GM21390 (cell line): ENCODE data around the gene C19orf12.
A peak's percentile ranks its signal among the peaks of the same experiment; 100 is the strongest.

Experiments
- ATAC-seq: cut with Tn5 transposase; IDR thresholded peaks from one replicate; pipeline ENCODE4 v1.9.1; 2021; ENCODE audit not compliant: unreplicated experiment

Gene C19orf12

GRCh38 chr19:29697523-29698261, 17.4 kb downstream of the C19orf12 start:
- no peak for ATAC-seq

GRCh38 chr19:29696565-29696846, 18.6 kb downstream of the C19orf12 start:
- no peak for ATAC-seq

DNA sequence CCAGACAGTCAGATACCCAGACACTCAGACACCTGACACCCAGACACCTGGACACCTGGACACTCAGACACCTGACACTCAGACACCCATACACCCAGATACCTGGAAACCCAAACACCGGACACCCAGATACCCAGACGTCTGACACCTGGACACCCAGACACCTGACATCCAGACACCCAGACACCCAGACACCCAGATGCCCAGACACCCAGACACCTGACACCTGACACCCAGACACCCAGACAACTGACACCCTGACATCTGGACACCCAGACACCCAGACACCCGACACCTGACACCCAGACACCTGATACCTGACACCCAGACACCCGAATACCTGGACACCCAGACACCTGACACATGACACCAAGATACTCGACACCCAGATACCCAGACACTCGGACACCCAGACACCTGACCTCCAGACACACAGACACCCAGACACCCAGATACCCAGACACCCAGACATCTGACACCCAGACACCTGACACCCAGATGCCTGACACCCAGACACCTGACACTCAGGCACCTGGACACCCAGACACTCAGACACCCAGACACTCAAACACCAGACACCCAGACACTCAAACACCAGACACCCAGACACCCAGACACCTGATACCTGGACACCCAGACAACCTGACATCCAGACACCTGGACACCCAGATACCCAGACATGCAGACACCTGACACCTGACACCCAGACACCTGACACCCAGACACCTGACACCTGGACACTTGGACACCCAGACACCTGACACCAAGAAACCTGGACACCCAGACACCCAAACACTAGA, 19.1 kb downstream of the C19orf12 start:
- ATAC-seq, result no peak

DNA sequence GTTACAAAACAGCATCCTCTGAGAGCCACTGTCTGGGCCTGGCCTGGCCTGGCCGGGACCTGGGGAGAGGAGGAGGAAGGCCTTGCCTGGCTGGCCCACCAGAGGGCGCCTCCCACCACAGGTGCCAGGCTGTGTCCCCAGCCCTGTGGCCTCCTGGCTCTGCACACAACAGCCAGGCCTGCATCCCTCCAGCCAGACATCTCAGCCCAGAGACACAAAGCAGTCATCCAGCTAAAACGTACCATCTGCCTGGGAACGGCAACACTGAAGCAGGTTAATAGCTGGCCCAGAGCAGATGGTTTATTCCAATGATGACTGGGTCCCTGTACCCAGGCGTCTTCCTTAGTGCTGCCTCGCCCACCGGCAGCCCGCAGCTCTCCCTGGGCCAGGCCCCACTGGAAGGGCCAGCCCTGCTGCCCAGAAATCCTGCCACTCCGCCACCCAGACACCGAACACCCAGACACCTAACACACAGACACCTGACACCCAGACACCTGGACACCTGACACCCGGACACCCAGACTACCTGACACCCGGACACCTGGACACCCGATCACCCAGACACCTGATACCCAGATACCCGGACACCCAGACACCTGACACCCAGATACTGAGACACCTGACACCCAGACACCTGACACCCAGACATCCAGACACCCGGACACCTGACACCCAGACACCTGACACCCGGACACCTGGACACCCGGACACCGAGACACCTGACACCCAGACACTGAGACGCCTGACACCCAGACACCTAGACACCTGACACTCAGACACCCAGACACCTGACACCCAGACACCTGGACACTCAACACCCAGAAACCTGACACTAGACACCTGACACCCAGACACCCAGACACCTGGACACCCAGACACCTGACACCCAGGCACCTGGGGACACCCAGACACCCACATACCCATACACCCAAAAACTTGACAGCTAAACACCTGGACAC, 20.1 kb downstream of the C19orf12 start:
- ATAC-seq, result peak; percentile 89

DNA sequence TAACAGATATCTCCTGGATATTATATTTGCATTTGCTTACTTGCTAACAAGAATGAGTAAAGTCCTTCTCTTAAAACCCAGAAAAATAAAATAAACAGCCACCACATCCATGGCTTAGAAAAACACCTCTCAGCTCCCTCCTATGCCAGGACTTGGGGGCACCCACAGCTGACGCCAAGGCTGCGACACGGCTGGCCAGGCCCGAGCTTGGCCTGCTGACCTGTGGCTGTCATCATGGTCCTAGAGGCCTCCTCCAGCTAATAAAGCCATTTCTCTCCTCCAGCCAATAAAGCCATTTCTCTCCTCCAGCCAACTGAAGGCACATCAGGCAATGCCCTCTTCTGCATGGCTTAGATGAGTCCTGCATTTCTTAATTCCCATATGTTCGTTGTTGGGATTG, 20.9 kb downstream of the C19orf12 start:
- no peak for ATAC-seq

- ATAC-seq, result no peak
These were observed 24.2 kb downstream of the C19orf12 start for GRCh38 chr19:29690842-29691241.

GRCh38 chr19:29687897-29688728, 26.9 kb downstream of the C19orf12 start:
- no peak for ATAC-seq

DNA sequence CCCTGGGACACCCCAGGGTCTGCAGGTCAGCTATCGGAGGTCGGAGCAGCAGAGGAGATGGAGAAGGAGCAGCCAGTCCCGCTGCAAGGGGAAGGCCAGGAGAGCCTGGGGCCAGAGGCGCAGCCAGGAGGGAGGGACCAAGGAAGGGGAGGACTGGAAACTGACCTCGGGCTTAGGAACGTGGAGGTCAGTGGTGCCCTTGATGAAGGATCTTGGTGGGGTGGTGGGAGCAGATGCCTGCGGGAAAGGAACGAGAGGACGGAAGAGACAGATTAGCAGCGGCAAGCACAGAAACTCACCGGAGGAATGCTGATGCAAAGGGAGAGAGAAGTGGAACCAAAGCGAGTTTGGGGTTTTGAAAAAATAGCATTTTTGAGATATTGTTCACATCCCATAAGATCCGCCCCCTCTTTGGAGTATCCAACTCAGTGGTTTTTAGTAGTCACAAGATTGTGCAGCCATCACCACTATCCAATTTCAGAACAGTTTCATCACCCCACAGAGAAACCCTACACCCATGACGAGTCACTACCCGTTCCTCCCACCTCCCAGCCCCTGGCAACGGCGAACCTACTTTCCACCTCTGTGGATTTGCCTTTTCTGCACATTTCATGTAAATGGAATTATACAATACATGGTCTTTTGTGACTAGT, 27.7 kb downstream of the C19orf12 start:
- ATAC-seq, result no peak

- no peak for ATAC-seq
These were observed 28.7 kb downstream of the C19orf12 start for GRCh38 chr19:29686285-29686805.

DNA sequence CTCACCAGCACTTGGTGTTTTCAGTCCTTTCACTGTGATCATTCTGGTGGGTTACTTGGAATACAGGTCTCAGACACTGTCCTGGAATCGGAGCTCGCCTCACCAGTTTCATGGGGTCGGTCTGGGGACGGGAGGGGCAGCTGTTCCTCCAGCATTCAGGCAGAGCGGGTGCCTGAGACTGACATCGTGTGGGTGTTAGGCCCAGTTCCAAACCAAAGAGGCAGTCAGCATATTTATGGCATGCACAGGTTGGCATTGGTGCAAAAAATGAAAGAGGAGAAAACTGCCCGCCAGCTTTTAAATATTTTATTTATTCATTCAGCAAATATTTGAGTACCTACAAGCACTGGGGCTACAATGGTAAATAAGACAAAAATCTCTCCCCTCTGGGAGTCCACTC, 29.7 kb downstream of the C19orf12 start:
- no peak for ATAC-seq

GRCh38 chr19:29683009-29683408, 32.1 kb downstream of the C19orf12 start:
- no peak for ATAC-seq

- ATAC-seq, result no peak
These were observed 32.7 kb downstream of the C19orf12 start for GRCh38 chr19:29682236-29682895.

DNA sequence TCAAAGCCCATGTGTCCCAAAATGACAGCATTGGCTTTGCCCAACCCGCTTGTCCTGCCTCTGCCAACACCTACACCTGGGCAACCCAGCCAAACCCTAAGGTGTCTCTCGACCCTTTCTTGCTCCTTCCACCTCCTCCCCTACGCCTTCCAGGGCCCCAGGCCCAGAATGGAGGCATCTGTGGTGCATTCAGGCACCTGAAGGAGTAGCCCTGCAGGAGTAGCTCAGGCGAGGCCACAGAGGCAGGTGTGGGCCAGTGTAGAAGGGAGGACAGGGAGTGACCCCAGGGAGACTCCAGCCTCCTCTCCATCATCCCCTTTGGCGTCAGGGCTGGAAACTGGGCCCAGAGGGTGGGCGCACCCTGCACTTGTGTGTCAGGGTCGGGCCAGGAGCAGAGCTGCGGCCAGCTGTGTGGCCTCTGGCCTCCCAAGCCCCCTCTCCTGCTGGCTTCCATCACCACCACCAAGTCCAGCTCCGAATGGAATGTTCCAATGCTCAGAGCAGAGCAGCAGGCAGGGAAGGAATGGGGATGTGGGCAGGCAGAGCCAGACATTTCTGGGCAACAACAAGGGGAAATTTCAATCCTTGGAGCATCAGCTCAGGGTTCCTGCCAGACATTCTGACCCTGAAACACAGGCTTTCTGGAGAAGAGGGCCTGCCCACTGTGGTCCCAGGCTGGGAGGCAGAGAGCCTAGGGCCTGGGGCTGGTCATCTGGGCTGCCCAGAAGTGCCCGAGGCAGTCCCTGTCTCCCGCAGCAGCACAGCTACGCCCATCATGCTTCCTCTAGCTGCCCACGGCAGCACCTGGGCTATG, 33.4 kb downstream of the C19orf12 start:
- no peak for ATAC-seq

DNA sequence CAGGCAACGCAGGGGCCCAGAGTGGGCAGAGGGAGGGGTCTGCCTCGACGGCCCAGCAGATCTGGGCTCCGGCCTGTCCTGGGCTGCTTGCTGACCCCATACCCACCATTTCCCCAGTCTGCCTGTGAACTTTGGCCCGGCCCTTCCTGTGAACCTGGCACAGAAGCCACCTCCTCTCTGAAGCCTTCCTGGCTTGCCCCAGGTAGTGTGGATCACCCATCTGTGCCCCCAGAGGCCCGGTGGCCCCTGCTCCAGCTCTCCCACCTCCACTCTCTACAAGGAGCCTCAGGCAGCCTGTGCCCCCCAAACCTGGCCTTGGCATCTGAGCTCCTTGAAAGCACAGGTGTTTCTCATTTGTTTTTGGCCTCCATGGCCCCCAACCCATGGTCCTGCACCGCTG, 34.1 kb downstream of the C19orf12 start:
- ATAC-seq, result no peak

- ATAC-seq, result peak; percentile 76
These were observed 34.6 kb downstream of the C19orf12 start for GRCh38 chr19:29680447-29680846.

- ATAC-seq, result no peak
These were observed 35.4 kb downstream of the C19orf12 start for GRCh38 chr19:29679598-29680210.

DNA sequence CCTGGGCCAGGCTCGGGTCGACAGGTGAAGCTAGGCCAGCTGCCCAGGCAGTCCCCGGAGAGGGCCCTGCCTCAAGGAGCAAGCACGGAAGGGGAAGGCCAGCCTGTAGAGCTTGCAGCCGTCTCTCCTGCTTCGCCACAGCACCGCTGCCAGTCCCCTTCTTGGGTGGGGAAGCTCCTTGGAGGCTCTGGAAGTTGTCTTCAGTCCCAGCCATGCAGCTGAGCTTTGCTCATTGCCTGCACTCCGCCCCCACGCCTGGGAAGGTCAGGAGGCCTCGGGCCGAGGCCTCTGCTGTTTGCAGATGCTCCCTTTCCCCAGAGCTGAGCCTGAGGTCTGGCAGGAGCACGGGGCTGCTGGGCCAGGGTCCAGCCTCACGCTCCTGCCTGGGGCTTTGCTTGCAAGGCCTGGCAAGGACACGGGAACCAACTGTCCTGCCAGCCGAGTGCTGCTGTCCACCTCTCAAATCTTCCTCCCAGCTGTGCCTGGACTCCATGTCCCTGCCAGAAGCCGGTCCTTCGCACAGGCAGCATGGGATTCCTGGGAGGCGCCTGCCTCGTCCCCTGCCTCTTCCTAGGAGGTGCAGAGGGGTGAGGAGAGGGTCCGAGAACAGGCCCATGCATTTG, 36.5 kb downstream of the C19orf12 start:
- ATAC-seq, result no peak
